HG02588 (cell line): ENCODE results near the gene TRAPPC10.
"Not testable (repeated sequence)": the region's sequence is repeated elsewhere in the genome, so short reads cannot be mapped to it uniquely, and the experiment has no call there.

Experiments
- ATAC-seq: cut with Tn5 transposase; IDR thresholded peaks from one replicate; pipeline ENCODE4 v1.9.1; 2021; ENCODE audit warnings: mild to moderate bottlenecking, moderate library complexity; ENCODE audit not compliant: unreplicated experiment

Gene TRAPPC10

GRCh38 chr21:44086636-44087425 lies 74.7 kb downstream of the TRAPPC10 start:
- ATAC-seq = no peak

- ATAC-seq = no peak
Observed at GRCh38 chr21:44087426-44088400, 75.6 kb downstream of the TRAPPC10 start.

- ATAC-seq = no peak
Observed at GRCh38 chr21:44088401-44088780, 76.3 kb downstream of the TRAPPC10 start.

DNA sequence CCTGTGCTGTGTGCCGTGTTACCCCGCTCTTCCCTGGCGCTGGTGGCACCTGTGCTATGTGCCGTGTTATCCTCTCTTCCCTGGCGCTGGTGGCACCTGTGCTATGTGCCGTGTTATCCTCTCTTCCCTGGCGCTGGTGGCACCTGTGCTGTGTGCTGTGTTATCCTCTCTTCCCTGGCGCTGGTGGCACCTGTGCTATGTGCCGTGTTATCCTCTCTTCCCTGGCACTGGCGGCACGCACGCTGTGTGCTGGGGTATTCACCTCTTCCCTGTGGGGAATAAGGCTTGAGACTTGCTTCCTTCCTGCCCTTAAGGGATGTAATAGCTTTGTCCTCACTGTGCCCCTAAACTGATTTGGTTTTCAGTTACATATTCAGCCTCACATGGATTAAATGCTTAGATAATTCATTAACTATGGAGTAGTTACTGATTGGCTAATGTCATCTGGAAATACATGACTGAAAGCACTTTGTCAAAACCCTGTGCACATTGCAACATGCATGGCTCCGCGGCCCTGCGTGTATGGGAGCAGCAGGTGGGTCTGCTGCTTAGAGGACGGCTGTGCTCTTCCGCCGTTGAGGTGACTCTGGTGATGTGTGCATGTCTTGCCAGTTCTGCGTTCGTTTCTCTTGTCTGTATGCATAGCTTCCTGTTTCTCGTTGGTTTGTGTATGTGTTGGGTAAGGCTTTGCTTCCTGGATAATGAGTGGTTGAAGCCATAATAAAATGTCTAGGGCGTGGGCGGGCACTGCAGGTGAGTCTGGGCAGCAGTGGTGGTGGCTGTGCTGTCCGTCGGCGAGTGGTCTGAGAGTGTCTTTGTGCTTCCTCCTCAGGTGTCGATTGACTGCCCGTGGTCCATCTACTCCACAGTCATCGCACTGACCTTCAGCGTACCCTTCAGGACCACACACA lies 77.1 kb downstream of the TRAPPC10 start:
- ATAC-seq = no peak

- ATAC-seq = no peak
Observed at GRCh38 chr21:44090325-44090724, 78.2 kb downstream of the TRAPPC10 start.

DNA sequence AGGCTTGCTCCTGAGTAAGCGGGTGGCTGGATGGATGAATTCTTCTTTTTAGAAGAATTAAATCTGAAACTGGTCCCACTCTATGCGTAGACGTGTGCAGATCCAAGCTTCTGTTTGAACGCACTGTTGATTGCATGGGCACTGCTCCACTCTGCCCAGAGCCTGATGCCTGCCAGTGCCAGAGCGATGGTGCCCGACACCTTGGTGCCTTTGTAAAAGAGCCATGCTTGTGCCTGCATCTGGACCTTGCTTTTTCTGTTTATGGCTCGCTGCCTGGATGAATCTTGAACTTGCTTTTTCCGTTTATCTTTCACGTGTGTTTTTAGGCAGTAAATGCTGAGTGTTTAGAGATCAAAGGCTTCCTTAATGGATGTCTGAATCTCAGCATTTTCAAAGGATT lies 80.1 kb downstream of the TRAPPC10 start:
- no peak for ATAC-seq

DNA sequence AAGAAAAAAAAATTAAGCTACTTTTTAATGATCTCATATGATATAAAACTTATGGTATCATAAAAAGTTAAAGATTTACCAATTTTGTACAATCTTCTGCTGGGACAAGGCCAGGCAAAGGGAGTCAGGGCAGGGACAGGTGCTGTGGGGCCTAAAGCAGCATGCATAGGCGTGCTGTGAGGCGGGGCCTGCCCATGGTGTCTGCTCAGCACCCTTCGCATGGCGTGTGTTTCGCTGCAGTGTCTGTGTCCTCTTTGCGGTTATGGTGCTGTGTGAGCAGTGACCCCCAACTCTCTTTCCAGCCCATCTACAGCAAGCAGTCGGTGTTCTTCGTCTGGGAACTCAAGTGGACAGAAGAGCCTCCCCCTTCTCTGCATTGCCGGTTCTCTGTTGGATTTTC lies 81.7 kb downstream of the TRAPPC10 start:
- no peak for ATAC-seq

DNA sequence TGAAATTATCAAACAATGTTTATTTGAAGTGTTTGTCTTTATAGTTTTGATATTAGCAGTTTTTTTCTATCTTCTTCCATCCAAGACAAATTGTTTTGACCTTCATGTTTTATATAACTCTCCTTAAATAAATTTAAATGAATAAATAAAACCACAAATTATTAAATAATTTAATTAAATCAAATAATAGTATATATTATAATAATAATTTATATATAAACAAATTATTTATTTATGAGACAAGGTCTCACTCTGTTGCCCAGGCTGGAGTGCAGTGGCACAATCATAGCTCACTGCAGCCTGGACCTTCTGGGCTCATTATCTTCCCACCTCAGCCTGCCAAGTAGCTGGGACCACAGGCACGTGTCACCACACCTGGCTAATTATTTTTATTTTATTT lies 82.7 kb downstream of the TRAPPC10 start:
- ATAC-seq = no peak

DNA sequence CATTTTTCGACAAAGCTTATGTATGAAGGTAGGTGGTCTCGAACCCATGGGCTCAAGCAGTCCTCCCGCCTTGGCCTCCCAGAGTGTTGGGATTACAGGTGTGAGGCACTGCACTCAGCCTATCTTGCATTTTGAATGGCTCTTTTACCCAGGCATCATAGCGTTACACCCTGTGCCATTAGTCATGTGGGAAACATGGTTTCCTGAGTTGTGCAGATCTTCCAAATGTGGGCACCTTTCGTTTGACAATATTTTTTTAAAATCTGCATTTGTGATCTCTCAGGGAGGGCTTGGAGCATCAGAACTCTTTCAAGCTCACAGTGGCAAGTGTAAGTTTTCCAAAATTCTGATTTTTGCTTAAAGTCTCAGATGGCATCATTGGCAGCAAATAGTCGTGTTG lies 86.4 kb downstream of the TRAPPC10 start:
- not testable (repeated sequence) for ATAC-seq

GRCh38 chr21:44098964-44099363 lies 86.9 kb downstream of the TRAPPC10 start:
- ATAC-seq = not testable (repeated sequence)

- ATAC-seq = peak; percentile 76
Observed at GRCh38 chr21:44107026-44107501, 95.0 kb downstream of the TRAPPC10 start, which contains the start of gene PWP2. TSS of gene PWP2 (plus strand) at chr21:44107399. CDS start at chr21:44107417, 18 bp downstream.

DNA sequence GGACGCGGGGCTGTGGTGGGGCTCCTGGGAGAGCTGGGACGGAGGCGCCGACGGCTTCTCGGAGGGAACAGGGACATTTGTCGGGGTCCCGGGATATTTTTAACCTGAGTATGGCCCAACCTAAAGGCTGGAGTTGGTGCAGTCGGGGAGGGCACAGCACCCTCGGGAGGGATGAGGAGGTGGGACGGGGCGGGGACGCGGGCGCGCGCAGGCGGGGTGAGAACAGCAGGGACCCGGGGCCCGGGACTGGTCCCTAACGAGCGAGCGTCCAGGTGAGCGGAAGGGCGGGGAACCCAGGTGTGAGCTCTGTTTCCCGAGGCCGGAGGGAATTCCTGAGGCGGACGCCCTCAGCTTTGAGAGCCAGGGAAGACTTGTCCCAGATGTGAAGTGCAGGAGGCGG lies 95.5 kb downstream of the TRAPPC10 start:
- peak; percentile 36 for ATAC-seq

DNA sequence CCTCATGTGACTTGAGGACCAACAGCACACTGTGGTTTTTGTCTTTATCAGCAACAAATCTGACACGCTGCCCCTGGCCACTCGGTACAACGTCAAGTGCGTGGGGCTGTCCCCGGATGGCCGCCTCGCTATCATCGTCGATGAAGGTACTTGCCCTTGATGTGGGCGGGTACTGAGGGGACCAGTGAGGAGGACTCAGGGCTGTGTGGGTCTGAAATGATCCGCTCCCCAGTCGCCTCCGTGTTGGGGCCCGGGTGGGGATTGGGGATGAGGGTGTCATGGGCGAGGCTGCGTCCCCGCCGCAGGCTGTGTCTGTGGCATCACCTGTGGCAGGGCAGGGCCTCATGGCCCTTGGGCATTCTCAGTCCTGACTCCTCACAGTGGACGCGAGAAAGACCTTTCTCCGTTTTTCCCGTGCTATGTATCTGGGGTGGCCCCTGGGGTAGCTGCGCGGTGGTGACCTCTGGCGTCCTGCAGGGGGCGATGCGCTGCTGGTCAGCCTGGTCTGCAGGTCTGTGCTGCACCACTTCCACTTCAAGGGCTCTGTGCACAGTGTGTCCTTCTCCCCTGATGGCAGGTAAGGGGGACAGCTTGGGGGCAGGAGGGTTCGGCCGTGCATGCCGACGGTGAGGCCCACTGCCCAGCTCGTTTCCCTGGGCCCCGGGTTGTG lies 101.7 kb downstream of the TRAPPC10 start:
- not testable (repeated sequence) for ATAC-seq

- not testable (repeated sequence) for ATAC-seq
Observed at GRCh38 chr21:44122131-44122530, 110.0 kb downstream of the TRAPPC10 start.

DNA sequence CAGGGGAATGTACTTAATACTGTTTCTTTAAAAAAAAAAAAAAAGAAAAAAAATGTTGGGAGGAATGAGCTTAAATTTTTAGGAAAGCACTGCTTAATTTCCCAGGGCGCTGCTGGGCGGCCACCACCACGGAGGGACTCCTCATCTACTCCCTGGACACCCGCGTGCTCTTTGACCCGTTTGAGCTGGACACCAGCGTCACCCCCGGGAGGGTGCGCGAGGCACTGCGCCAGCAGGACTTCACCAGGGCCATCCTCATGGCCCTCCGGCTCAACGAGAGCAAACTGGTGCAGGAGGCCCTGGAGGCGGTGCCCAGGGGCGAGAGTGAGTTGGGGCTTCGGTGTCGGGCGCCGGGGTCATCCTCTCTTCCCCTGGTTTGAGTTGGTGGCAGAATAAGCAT lies 115.7 kb downstream of the TRAPPC10 start:
- ATAC-seq = not testable (repeated sequence)

GRCh38 chr21:44133715-44134057 lies 121.6 kb downstream of the TRAPPC10 start:
- peak; percentile 26 for ATAC-seq

DNA sequence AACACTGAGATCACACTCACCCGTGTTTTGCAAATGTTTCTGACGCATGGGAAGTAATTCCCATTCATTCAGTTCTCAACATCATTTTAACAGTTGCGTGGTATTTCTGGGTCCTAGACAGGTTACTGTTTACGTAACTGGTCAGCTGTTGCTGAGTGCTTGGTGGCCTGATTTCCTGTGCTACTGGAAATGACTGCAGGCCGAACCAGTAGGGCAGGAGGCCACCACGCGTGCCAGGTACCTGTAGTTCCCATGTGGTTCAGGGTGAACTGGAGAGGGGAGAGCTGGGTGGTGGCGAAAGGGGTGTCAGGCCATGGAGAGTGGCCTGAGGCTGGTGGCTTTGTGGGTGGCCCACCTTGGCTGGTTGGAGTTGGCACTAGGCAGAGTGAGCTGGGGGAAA lies 122.6 kb downstream of the TRAPPC10 start:
- not testable (repeated sequence) for ATAC-seq

DNA sequence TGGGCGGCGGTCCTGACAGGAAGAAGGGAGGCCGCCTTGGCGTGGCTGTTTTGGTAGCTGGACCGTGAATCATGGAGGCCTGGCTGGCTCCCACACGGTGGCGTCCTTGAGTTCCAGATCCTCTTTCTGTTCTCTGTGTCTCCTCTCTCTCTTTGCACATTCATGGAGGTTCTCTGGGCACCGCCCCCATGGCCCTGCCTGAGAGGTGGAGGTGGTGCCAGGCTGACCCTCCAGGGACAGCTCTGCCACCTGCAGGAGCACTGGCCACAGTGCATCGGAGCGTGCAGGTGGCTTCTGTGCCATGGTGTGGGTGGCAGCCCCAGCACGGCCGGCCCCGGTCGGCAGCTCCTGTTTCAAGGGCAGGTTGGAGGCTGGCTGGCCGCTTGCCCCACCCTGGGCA lies 125.9 kb downstream of the TRAPPC10 start:
- ATAC-seq = peak; percentile 43

- ATAC-seq = not testable (repeated sequence)
Observed at GRCh38 chr21:44139787-44140551, 127.9 kb downstream of the TRAPPC10 start.
